HFFc6 (cell line): ENCODE data around the gene NCOR2. TPM values are rescaled to one million over a fixed set of nuclear protein-coding genes. Genes with fewer than 3 reads are reported as not detected.

ENCODE experiments used
- DNase-seq: peaks from one replicate; pipeline ENCODE4 v3.0.0-alpha.2; 2018
- H3K27ac Mint-ChIP-seq: 2 replicates; pipeline ENCODE4 v1.8.0; 2020; ENCODE audit warnings: mild to moderate bottlenecking, mixed read lengths
- H3K27me3 Mint-ChIP-seq: 2 replicates; pipeline ENCODE4 v1.8.0; 2021; ENCODE audit warnings: mild to moderate bottlenecking, moderate library complexity, mixed read lengths; ENCODE audit not compliant: insufficient read depth
- H3K36me3 Mint-ChIP-seq: 2 replicates; pipeline ENCODE4 v1.8.0; 2021; ENCODE audit warnings: low read depth, mixed read lengths
- H3K4me1 Mint-ChIP-seq: 2 replicates; pipeline ENCODE4 v1.8.0; 2020; ENCODE audit warnings: low read depth, mixed read lengths
- H3K4me3 Mint-ChIP-seq: 2 replicates; pipeline ENCODE4 v1.8.0; 2020; ENCODE audit warnings: mild to moderate bottlenecking, moderate library complexity, mixed read lengths
- H3K9me3 Mint-ChIP-seq: 2 replicates; pipeline ENCODE4 v1.8.0; 2020; ENCODE audit warnings: mild to moderate bottlenecking, mixed read lengths
- CTCF ChIP-seq: fragments of 200-600 bp; sonication (generic); IDR thresholded peaks from 2 replicates; pipeline ENCODE4 v1.5.0; 2021; ENCODE audit warnings: antibody characterized with exemption, mild to moderate bottlenecking
- total RNA-seq, 6 experiments: library from RNA; stranded (reverse); fragmentation: NEBNext Ultra II Directional; extraction: Animal tissue kit (Norgen Biotek cat#: 25700); gene quantifications; 2 replicates in 1 of 6; 3 replicates in 5 of 6; pipeline ENCODE4 v1.2.3, GENCODE V29; 2021

The NCOR2 gene
- total RNA-seq, 6 experiments from 2014 or later = 237 to 249 (median 240) TPM

GRCh38 chr12:124603831-124604251 lies 36.4 kb upstream of the NCOR2 start:
- peaks cover 30% of the 10 kb centered on the region for H3K4me1 Mint-ChIP-seq

GRCh38 chr12:124603100-124603541 lies 35.7 kb upstream of the NCOR2 start:
- DNase-seq = no peak
- TF ChIP-seq CTCF = no peak
- Mint-ChIP-seq H3K4me1 (peaks cover 27% of the 10 kb centered on the region), H3K36me3 (no peaks in the 10 kb centered on the region; the same call in 1 of the 2 replicates), H3K27ac (no peak overlapping the region), H3K27me3 (peaks cover 8% of the 10 kb centered on the region), H3K9me3 (no peaks in the 10 kb centered on the region), H3K4me3 (no peak overlapping the region)

More at GRCh38 chr12:124603831-124604251, 36.4 kb upstream of the NCOR2 start:
- Mint-ChIP-seq H3K36me3 (no peaks in the 10 kb centered on the region; the same call in 1 of the 2 replicates), H3K4me3 (no peak overlapping the region), H3K27me3 (peaks cover 8% of the 10 kb centered on the region), H3K27ac (no peak overlapping the region), H3K9me3 (no peaks in the 10 kb centered on the region)
- no peak for DNase-seq
- TF ChIP-seq CTCF = no peak

GRCh38 chr12:124601706-124602105 lies 34.3 kb upstream of the NCOR2 start:
- H3K27me3 Mint-ChIP-seq = peaks cover 13% of the 10 kb centered on the region
- no peaks in the 10 kb centered on the region; the same call in 1 of the 2 replicates for H3K36me3 Mint-ChIP-seq
- peak; percentile 45 for DNase-seq
- no peak overlapping the region for H3K4me3 Mint-ChIP-seq
- no peak for TF ChIP-seq CTCF
- peaks cover 21% of the 10 kb centered on the region for H3K4me1 Mint-ChIP-seq
- H3K9me3 Mint-ChIP-seq = no peaks in the 10 kb centered on the region
- no peak overlapping the region for H3K27ac Mint-ChIP-seq

DNA sequence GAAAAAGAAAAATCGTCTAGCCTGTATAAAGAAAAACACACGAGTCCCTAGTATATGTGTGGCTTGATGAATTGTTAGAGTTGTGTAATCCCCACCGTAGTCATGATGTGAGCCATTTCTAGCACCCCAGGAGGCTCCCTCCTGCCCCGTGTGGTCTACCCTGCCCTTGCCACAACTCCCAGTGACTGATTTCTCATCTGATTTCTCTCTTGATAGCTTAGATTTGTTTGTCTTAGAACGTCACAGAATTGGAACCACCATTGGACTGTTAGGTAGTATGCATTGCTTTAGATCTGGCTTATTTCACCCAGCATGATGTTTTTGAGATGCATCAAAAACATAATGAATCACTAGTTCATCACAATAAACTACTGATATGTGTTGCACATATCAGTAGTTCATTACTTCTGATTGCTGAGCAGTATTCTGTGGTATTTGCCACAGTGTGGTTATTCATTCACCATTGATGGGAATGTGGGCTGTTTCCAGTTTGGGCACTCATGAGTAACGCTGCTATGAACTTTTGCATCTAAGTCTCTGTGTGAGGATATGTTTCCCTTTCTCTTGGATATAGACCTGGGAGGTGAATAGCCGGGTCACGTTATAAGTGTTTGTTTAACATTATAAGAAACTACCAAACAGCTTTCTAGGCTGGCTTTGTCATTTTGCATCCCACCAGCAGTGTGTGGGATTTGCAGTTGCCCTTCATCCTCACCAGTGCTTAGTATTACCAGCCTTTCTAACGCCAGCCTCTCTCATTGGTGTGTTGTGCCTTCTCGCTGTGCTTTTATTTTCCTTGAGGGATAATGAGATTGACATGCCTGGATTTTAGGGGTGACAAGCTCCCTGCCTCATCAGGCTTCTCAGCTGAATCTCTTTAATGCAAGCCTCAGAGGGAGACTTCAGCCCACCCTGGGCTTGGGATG lies 31.9 kb upstream of the NCOR2 start:
- peak; percentile 53 for TF ChIP-seq CTCF
- H3K4me3 Mint-ChIP-seq = no peak overlapping the region
- peak overlapping the region; percentile 10 for H3K27ac Mint-ChIP-seq
- no peaks in the 10 kb centered on the region for H3K36me3 Mint-ChIP-seq
- no peaks in the 10 kb centered on the region for H3K9me3 Mint-ChIP-seq
- peaks cover 21% of the 10 kb centered on the region for H3K4me1 Mint-ChIP-seq
- DNase-seq = peak; percentile 73
- peaks cover 19% of the 10 kb centered on the region for H3K27me3 Mint-ChIP-seq

DNA sequence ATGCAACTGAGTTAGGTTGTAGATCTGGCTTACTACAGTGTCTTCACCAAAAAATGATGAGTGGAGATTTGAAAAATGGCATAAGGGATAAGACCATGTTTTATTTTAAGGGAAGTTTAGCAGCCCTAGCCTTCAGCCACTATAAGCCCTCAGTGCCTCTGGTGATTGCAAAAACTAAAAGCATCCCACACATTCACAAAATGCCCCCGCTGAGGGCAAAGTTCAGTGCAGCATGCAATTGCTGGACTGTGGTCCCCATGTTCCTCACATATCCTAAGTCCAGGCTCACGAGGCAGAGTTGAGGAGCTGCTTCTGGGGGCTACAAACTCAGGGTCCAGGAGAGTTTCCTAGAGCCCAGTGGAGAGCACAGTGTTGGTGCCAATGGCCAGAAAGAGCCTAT lies 29.6 kb upstream of the NCOR2 start:
- Mint-ChIP-seq H3K9me3 (no peaks in the 10 kb centered on the region), H3K27ac (no peak overlapping the region)

More for the DNA sequence above, 29.6 kb upstream of the NCOR2 start:
- no peak for DNase-seq
- no peak overlapping the region for H3K4me3 Mint-ChIP-seq
- H3K27me3 Mint-ChIP-seq = peaks cover 18% of the 10 kb centered on the region
- TF ChIP-seq CTCF = no peak
- peaks cover 30% of the 10 kb centered on the region for H3K4me1 Mint-ChIP-seq
- no peaks in the 10 kb centered on the region for H3K36me3 Mint-ChIP-seq
